Immature natural killer cell (primary cell): ENCODE measurements around the gene UST. TPM values are rescaled to one million over a fixed set of nuclear protein-coding genes. Genes with fewer than 3 reads are reported as not detected.
A peak's percentile ranks its signal among the peaks of the same experiment; 100 is the strongest.

ENCODE experiments used
- DNase-seq, 3 donors: peaks; one replicate each; pipeline ENCODE4 v3.0.0; 2022; ENCODE audit warnings: mixed read lengths in 1 of 3
- H3K27ac Mint-ChIP-seq, 6 donors: one replicate each; pipeline ENCODE4 v1.8.0; 2020; ENCODE audit warnings: mixed read lengths in 6 of 6, mild to moderate bottlenecking in 5 of 6, inconsistent platforms in 4 of 6, moderate library complexity in 3 of 6
- H3K27me3 Mint-ChIP-seq, 3 donors: one replicate each; pipeline ENCODE4 v1.8.0; 2020 to 2021; ENCODE audit warnings: low read depth in 3 of 3, mild to moderate bottlenecking in 3 of 3, mixed read lengths in 3 of 3, moderate library complexity in 3 of 3, inconsistent platforms in 1 of 3
- H3K36me3 Mint-ChIP-seq, 3 donors: one replicate each; pipeline ENCODE4 v1.8.0; 2020; ENCODE audit warnings: mixed read lengths in 3 of 3, inconsistent platforms in 2 of 3, mild to moderate bottlenecking in 2 of 3
- H3K4me1 Mint-ChIP-seq, 2 donors: one replicate each; pipeline ENCODE4 v1.8.0; 2020; ENCODE audit warnings: inconsistent platforms in 2 of 2, mild to moderate bottlenecking in 2 of 2, mixed read lengths in 2 of 2, moderate library complexity in 1 of 2
- H3K4me3 Mint-ChIP-seq, 5 donors: one replicate each; pipeline ENCODE4 v1.8.0; 2020; ENCODE audit warnings: mild to moderate bottlenecking in 5 of 5, mixed read lengths in 5 of 5, inconsistent platforms in 3 of 5, moderate library complexity in 3 of 5
- H3K9me3 Mint-ChIP-seq, 6 donors: one replicate each; pipeline ENCODE4 v1.8.0; 2020; ENCODE audit warnings: mild to moderate bottlenecking in 6 of 6, mixed read lengths in 6 of 6, inconsistent platforms in 4 of 6, moderate library complexity in 3 of 6
- polyA plus RNA-seq, 3 donors: library from polyadenylated mRNA; unstranded; fragments of 300-500 nt; fragmentation: Illumina TruSeq; gene quantifications; one replicate each; pipeline ENCODE4 v1.2.3, GENCODE V29; 2021

UST gene
- polyA plus RNA-seq, 3 donors from 2014 or later = 3.7 to 6.9 (median 6.3) TPM

DNA sequence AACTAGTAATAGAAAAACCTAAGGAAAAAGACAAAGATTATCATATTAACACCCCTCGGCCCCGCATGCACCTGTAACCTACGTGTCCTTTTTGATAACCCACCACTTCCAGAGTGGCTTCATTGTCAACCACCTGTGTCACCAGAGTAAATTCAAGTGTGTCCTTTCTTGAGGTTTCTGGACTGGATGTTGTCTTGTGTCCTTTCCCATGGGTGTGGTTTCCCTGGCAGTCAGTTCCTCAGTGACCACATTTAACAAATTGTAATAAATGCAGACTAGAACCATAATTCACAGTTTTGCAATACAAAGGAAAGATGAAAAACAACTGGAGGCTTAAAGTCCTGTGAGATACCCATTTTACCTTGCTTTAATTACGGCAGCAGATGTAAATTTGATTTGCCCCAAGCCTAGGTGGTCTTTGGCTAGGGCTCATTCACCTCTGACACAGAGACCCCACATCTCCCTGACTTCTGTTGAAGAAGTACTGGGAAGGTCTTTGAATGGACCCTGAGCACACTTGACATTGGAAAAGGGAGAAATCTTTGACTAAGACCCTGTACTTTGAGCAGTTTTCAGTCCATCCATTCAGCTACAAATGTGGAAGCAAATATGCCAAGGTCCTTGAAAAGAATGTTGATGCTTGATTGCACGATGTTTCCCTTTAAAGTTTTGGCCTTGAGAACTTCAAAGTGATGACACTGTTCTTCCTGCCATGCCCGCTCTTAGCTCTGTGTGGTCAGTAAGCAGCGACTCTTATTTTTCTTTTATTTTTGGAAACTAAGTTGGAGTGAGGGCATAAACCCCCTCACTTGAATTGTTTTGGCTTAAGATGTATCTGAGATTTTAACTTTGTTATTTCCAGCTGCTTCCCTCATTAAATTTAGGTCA is 232.4 kb downstream of the UST start:
- H3K4me3 Mint-ChIP-seq = no peak overlapping the region
- no peaks in the 10 kb centered on the region for H3K9me3 Mint-ChIP-seq
- H3K27ac Mint-ChIP-seq = peak overlapping the region in 1 of 6 donors; percentile 22
- no peak for DNase-seq
- peaks cover 11 to 17% of the 10 kb centered on the region in 2 donors for H3K4me1 Mint-ChIP-seq
- peaks cover 4 to 14% (median 7%) of the 10 kb centered on the region in 3 donors for H3K36me3 Mint-ChIP-seq
- peaks cover 0 to 2% (median 1%) of the 10 kb centered on the region in 3 donors for H3K27me3 Mint-ChIP-seq

DNA sequence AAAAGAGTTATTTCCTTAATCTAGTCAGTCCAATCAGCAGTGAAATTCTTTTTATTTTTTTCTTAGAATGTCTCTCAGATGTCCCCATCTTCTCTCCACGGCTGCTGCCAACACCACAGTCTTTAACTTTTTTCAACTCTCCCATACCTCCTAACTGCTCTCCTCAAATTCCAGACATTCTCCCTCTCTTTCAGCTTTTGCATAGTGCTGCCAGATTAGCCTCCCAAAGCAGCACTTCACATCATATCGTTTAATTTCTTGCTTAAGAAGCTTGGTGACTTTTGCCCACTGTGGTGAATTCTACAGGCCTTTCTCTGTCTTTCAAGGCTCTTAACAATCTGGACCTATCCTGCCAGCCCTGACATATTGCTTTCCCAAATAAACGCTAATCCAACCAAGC is 233.4 kb downstream of the UST start:
- Mint-ChIP-seq H3K27me3 (peaks cover 0 to 2% (median 1%) of the 10 kb centered on the region in 3 donors), H3K27ac (no peak overlapping the region), H3K36me3 (peaks cover 2 to 19% (median 7%) of the 10 kb centered on the region in 3 donors), H3K4me3 (no peak overlapping the region), H3K4me1 (peaks cover 11 to 17% of the 10 kb centered on the region in 2 donors), H3K9me3 (no peaks in the 10 kb centered on the region)
- DNase-seq = no peak

DNA sequence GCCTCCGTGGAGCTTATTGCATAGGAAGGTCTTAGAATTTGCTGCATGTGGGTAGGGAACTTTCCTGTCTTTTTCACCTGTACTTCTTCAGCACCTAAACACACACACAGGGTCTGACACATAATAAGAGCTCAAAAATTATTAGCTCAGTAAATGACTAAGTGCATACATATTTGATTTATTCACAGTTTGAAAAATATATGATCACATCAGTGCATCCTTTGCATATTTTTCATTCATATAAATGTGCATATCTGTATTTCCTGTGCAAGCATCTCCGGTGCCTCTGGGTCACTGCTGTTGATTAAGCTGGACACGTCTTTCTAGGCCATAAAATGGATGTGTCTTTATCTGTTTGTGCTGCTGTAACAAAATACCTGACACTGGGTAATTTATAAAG is 234.7 kb downstream of the UST start:
- H3K4me1 Mint-ChIP-seq = peaks cover 11 to 17% of the 10 kb centered on the region in 2 donors
- peaks cover 0 to 21% (median 7%) of the 10 kb centered on the region in 3 donors for H3K36me3 Mint-ChIP-seq
- no peaks in the 10 kb centered on the region for H3K9me3 Mint-ChIP-seq
- peaks cover 0 to 2% (median 1%) of the 10 kb centered on the region in 3 donors for H3K27me3 Mint-ChIP-seq
- no peak overlapping the region for H3K4me3 Mint-ChIP-seq
- H3K27ac Mint-ChIP-seq = no peak overlapping the region
- DNase-seq = no peak

DNA sequence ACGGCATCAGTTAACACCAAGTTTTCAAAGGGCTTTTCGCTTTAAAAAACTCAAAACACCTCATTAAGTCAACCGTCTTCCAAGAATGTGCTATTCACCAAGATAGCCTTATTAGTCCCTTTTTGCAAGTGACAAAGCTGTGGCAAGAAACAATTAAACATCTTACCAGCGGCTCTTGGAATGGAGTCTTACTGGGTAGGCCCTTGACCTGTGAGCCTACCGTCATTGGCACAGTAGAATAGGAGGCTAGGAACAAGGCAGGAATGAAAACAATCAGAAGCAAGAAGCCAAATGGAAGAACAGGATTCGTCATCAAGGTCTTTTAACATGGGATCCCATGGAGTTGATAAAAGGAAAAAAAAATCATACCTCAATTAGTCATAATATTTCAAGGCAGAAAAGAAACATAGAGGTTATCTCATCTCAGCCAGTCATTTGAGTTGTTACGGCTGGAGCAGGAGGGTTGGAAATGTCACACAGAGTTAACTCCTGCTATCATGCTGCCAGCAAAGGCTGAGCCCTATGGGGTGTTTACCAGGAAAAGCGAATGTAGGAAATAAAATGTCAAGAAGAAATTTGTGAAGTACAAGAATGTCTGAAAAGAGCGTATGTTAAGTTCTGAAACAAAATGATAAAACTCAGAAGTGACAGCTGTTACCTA is 236.4 kb downstream of the UST start:
- Mint-ChIP-seq H3K4me3 (no peak overlapping the region), H3K9me3 (no peaks in the 10 kb centered on the region), H3K27me3 (peaks cover 0 to 2% (median 1%) of the 10 kb centered on the region in 3 donors), H3K36me3 (peaks cover 0 to 29% (median 15%) of the 10 kb centered on the region in 3 donors), H3K4me1 (peaks cover 11 to 17% of the 10 kb centered on the region in 2 donors), H3K27ac (peak overlapping the region in 1 of 6 donors; percentile 65)
- DNase-seq = no peak

DNA sequence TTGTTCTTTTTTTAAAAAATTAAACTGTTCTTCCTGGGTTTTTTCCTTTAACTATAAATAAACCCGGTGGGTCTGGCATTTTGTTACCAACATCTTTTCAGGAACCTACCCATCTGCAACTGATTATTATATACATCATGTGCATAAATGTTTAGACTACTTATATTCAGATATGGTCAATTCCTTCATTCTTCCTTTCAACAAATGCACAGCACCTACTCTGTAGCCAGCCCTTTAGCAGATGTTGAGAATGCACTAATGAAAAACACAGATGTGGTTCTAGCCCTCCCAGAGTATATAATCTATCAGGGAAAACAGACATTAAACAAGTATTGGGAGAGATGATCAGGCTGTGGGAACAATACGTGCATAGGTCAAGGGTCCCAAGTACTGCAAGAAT is 237.1 kb downstream of the UST start:
- peaks cover 0 to 29% (median 13%) of the 10 kb centered on the region in 3 donors for H3K36me3 Mint-ChIP-seq

DNA sequence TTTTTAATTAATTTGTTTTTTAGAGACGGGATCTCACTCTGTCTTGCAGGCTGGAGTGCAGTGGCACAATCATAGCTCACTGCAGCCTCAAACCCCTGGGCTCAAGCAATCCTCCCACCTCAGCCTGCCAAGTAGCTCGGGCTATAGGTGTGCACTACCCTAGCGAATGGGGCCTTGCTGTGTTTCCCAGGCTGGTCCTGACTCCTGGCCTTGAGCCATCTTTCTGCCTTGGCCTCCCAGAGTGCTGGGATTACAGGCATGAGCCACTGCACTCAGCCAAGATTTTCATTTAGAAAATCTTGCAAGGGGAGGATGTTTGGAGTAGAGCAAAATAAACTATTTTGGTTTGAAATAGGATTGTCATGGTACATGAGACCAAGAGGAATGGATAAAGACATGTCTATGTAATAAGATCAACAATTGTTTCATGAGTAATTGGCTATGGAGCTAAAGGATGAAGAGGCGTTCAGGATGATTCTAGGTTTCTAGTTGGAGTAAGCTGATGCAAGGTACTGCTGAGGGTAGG is 237.8 kb downstream of the UST start:
- Mint-ChIP-seq H3K9me3 (no peaks in the 10 kb centered on the region), H3K36me3 (peaks cover 0 to 29% (median 12%) of the 10 kb centered on the region in 3 donors), H3K27ac (no peak overlapping the region), H3K4me1 (peaks cover 4 to 9% of the 10 kb centered on the region in 2 donors), H3K27me3 (peaks cover 0 to 3% (median 2%) of the 10 kb centered on the region in 3 donors), H3K4me3 (no peak overlapping the region)
- DNase-seq = no peak

More for the DNA sequence above, 237.1 kb downstream of the UST start:
- Mint-ChIP-seq H3K27me3 (peaks cover 0 to 3% (median 2%) of the 10 kb centered on the region in 3 donors), H3K9me3 (no peaks in the 10 kb centered on the region), H3K27ac (no peak overlapping the region), H3K4me1 (peaks cover 7 to 15% of the 10 kb centered on the region in 2 donors), H3K4me3 (no peak overlapping the region)
- no peak for DNase-seq

DNA sequence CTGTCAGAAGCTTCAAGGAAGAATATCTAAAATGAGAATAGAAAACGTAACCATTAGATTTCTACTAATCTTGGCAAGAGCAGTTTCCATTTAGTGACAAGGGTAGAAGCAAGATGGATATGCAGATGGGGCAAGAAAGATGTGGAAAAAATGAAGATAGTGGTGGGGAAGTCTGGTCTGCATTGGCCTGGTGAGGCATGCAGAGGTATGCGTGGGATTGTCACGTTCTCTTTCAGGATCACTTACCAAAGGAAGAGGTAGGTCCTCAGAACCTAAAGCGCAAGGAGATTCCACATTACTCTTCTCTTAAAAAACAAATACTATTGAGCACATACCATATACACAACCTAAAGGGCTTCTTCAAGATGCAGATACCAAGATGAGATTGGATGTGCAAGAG is 238.7 kb downstream of the UST start:
- Mint-ChIP-seq H3K27ac (no peak overlapping the region), H3K36me3 (peaks cover 0 to 30% (median 12%) of the 10 kb centered on the region in 3 donors), H3K4me1 (peaks cover 0 to under 1% of the 10 kb centered on the region in 2 donors), H3K27me3 (peaks cover 0 to 2% (median 2%) of the 10 kb centered on the region in 3 donors), H3K9me3 (no peaks in the 10 kb centered on the region), H3K4me3 (no peak overlapping the region)
- no peak for DNase-seq

DNA sequence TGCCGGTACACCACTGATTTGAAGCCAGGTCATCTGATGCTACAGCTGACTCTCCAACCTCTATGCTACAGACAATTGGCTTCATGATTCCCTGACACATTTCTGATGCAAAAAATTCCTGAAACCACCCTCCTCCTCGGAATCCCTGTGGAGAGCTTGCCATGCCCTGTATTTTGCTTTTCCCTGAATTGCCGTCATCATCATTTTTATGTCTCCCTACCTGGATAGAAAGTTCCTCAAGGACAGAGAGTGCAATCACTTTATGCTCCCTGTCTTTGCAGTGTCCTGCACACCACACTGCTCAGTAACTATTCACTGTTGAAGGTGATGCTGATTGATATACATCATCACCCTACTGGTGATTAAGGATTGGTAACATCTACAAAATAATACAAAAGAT is 239.8 kb downstream of the UST start:
- H3K4me3 Mint-ChIP-seq = no peak overlapping the region
- H3K36me3 Mint-ChIP-seq = peaks cover 0 to 27% (median 12%) of the 10 kb centered on the region in 3 donors
- H3K4me1 Mint-ChIP-seq = no peaks in the 10 kb centered on the region
- DNase-seq = no peak
- H3K27ac Mint-ChIP-seq = no peak overlapping the region
- no peaks in the 10 kb centered on the region for H3K9me3 Mint-ChIP-seq
- H3K27me3 Mint-ChIP-seq = peaks cover 0 to 2% (median 0%) of the 10 kb centered on the region in 3 donors

DNA sequence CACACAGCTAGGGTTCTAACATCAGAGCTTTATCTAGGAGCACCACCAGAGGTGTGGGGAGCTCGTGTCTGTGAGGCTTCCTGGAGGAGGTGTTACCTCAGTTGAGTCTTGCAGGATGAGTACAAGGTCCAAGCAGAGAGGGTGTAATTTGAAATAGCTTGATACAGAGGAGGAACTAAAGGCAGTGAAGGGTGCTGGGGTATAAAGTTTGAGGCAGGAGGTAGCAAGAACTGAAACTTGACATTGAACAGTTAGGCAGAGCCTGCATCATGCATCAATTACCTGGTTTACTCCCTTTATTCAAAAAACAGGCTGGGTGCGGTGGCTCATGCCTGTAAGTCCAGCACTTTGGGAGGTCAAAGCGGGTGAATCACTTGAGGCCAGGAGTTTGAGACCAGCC is 241.2 kb downstream of the UST start:
- Mint-ChIP-seq H3K9me3 (no peaks in the 10 kb centered on the region), H3K36me3 (peaks cover 0 to 32% (median 13%) of the 10 kb centered on the region in 3 donors), H3K4me3 (no peak overlapping the region), H3K27me3 (peaks cover 0 to 2% (median 0%) of the 10 kb centered on the region in 3 donors), H3K4me1 (no peaks in the 10 kb centered on the region), H3K27ac (peak overlapping the region in 1 of 6 donors; percentile 84)
- no peak for DNase-seq

DNA sequence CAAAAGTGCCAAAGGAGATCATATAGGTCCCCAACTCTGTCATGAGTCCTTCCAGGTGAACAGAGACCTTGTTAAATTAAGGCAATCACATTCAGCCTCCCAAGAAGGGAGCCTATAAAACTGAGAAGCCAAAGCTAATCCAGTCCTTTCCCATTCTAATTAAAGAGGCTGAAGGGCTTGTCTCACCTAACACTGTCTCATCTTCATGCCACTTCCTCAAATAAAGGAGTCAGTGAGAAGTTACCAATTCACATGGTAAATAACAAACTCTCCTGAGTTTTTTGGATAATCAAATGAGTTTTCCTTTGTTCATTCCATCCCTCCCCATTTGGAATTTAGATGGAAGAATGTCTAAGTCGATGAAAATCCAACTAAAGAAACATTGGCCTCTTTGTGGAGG is 242.8 kb downstream of the UST start:
- no peaks in the 10 kb centered on the region for H3K9me3 Mint-ChIP-seq
- H3K4me3 Mint-ChIP-seq = no peak overlapping the region
- no peaks in the 10 kb centered on the region for H3K4me1 Mint-ChIP-seq
- DNase-seq = no peak
- H3K27ac Mint-ChIP-seq = no peak overlapping the region
- H3K27me3 Mint-ChIP-seq = peaks cover 0 to 2% (median 0%) of the 10 kb centered on the region in 3 donors
- peaks cover 0 to 36% (median 17%) of the 10 kb centered on the region in 3 donors for H3K36me3 Mint-ChIP-seq

DNA sequence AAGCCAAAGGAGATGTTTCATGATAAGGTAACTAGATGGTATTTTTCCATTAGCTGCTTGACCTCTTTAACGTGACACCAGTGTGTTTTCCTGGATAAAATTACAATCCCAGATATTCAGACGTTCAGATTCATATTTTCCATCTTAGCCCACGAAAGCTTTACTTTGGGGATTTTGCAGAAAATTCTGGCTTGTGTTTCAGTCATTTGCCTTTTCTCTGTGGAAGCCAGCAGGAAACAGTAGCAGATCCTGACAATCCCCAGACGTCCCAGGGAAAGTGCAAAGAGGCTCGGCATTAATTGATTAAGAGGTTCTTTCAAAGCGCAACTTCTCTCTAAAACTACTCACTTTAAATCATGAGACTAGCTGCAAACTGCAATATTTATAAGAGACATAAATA is 243.6 kb downstream of the UST start:
- Mint-ChIP-seq H3K4me1 (no peaks in the 10 kb centered on the region), H3K36me3 (peaks cover 0 to 34% (median 21%) of the 10 kb centered on the region in 3 donors), H3K27me3 (peaks cover 0 to 2% (median 0%) of the 10 kb centered on the region in 3 donors), H3K27ac (no peak overlapping the region), H3K9me3 (no peaks in the 10 kb centered on the region), H3K4me3 (no peak overlapping the region)
- no peak for DNase-seq

DNA sequence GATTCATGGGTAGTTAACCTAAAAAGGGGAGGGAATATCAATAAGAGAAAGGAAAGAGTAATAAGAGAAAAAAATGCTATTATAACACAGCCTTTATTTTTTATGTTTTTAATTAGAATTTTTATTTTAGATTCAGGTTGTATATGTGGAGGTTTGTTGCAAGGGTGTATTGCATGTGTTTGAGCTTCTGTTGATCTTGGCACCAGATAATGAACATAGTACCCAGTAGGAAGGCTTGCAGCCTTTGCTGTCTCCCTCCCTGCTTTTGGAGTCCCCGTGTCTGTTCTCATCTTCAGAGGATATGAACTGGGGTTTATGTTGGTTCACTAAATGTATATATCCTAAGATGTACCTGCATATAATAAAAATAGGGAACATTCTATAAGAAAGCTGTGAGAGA is 250.0 kb downstream of the UST start:
- peaks cover 43 to 55% of the 10 kb centered on the region in 2 donors for H3K4me1 Mint-ChIP-seq

DNA sequence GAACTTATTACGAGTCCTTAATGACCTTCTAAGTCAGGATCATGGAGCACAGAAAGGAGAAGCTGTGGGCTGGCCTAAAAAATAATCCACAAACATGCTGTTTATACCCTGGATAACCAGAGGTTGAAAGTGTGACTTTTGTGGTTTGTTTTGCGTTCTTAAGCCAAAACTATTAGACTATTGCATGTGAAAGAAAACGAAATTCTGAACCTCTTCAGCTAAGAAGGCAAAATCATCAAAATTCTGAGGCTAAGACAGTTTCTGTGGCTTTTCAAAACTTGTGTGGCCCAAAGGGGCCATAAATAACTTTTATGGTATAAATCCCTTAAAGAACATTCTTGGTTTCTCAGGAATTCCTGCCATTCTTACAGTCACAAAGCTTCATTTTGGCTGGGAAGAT is 251.0 kb downstream of the UST start:
- H3K4me3 Mint-ChIP-seq = no peak overlapping the region
- no peaks in the 10 kb centered on the region for H3K27me3 Mint-ChIP-seq
- DNase-seq = no peak
- H3K4me1 Mint-ChIP-seq = peaks cover 43 to 58% of the 10 kb centered on the region in 2 donors
- H3K36me3 Mint-ChIP-seq = peaks cover 0 to 17% (median 10%) of the 10 kb centered on the region in 3 donors
- peak overlapping the region in 3 of 6 donors; percentile 31 to 75 (median 65) for H3K27ac Mint-ChIP-seq
- H3K9me3 Mint-ChIP-seq = peaks cover 0 to 2% (median 0%) of the 10 kb centered on the region in 6 donors

More for the DNA sequence above, 250.0 kb downstream of the UST start:
- no peaks in the 10 kb centered on the region for H3K27me3 Mint-ChIP-seq
- H3K4me3 Mint-ChIP-seq = no peak overlapping the region
- peak overlapping the region in 1 of 6 donors; percentile 2 for H3K27ac Mint-ChIP-seq
- H3K36me3 Mint-ChIP-seq = peaks cover 0 to 21% (median 14%) of the 10 kb centered on the region in 3 donors
- no peak for DNase-seq
- peaks cover 0 to 2% (median 0%) of the 10 kb centered on the region in 6 donors for H3K9me3 Mint-ChIP-seq
